Esophagus muscularis mucosa (tissue), 4 donors: ENCODE results near the gene DMAC2L.

Experiments
- EP300 ChIP-seq: sonication (generic); formaldehyde crosslinking; IDR thresholded peaks from one replicate; pipeline ENCODE4 v1.6.1; 2017; ENCODE audit warnings: antibody characterized with exemption
- POLR2A ChIP-seq: fragments of 450-650 bp; IDR thresholded peaks from one replicate; pipeline ENCODE4 v1.6.1; 2017; ENCODE audit warnings: antibody characterized with exemption, moderate library complexity, mild to moderate bottlenecking, low read depth
- POLR2AphosphoS5 ChIP-seq, 2 donors: sonication (generic); formaldehyde crosslinking; IDR thresholded peaks; one replicate each; pipeline ENCODE4 v1.6.1; 2017; ENCODE audit warnings: antibody characterized with exemption in 2 of 2
- TF ChIP-seq, protein P1 (sequence below), 3 experiments: fragments of 200-600 bp in 2 of 3; fragments of 450-650 bp in 1 of 3; sonication (generic) in 2 of 3; IDR thresholded peaks; one replicate each; pipeline ENCODE4 v1.5.1; 2017 to 2019; ENCODE audit warnings: antibody characterized with exemption in 3 of 3, mild to moderate bottlenecking in 2 of 3, moderate library complexity in 1 of 3

DNA sequence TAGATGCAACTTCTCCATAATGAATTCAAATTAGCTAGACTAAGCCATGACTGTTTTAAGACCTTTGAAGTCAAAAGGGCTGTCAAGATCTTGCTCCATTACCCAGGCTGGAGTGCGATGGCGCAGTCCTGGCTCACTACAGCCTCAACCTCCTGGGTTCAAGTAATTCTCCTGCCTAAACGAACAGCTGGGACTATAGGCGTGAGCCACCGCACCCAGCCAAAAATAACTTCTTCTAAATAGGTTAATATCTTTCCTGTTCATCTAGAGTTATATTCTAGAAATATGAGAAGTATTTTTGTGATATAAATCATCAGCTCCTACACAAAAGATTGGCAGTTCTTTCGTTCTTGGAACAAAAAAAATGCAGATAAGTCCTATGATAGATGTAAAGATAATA lies 41.2 kb upstream of the DMAC2L start:
- TF ChIP-seq, protein P1, sequence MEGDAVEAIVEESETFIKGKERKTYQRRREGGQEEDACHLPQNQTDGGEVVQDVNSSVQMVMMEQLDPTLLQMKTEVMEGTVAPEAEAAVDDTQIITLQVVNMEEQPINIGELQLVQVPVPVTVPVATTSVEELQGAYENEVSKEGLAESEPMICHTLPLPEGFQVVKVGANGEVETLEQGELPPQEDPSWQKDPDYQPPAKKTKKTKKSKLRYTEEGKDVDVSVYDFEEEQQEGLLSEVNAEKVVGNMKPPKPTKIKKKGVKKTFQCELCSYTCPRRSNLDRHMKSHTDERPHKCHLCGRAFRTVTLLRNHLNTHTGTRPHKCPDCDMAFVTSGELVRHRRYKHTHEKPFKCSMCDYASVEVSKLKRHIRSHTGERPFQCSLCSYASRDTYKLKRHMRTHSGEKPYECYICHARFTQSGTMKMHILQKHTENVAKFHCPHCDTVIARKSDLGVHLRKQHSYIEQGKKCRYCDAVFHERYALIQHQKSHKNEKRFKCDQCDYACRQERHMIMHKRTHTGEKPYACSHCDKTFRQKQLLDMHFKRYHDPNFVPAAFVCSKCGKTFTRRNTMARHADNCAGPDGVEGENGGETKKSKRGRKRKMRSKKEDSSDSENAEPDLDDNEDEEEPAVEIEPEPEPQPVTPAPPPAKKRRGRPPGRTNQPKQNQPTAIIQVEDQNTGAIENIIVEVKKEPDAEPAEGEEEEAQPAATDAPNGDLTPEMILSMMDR (IDR thresholded peaks at IDR 0.05), result no peak
- TF ChIP-seq POLR2AphosphoS5 (IDR thresholded peaks at IDR 0.05) (no peak), POLR2A (no peak), EP300 (no peak)
